ENCODE results near the gene GRWD1. TPM values are rescaled to one million over a fixed set of nuclear protein-coding genes. Genes with fewer than 3 reads are reported as not detected.

Gene GRWD1
- total and polyA plus RNA-seq, 2 of the 8 experiments (the other 6 are each of a cell fraction or from before 2014, with no cell fraction given), result 36.9 to 61.9 TPM

GRCh38 chr19:48483301-48483700 is 37.5 kb downstream of the GRWD1 start:
- Histone ChIP-seq H4K8ac (ENCODE audit: extremely low read depth, insufficient read depth, low read length) (no peak overlapping the region), H2BK12ac (ENCODE audit: low read depth, low read length) (no peak overlapping the region), H3K9me3 (ENCODE audit: insufficient read depth in 2 of 2, low read depth in 1 of 2, low read length in 1 of 2) (no peaks in the 10 kb centered on the region), H3K4me1 (replicated peaks in 1 of 4; ENCODE audit: control insufficient read depth in 3 of 4, insufficient read depth in 4 of 4, low read length in 3 of 4) (peaks cover 0 to 1% (median 0%) of the 10 kb centered on the region in 4 experiments; a peak in 1 of 7 replicates), H2BK120ac (replicated peaks; ENCODE audit: low read depth, low read length) (no peak overlapping the region), H3K4me2 (ENCODE audit: insufficient read depth in 1 of 2, low read depth in 2 of 2, low read length in 2 of 2) (no peak overlapping the region), H3K79me2 (ENCODE audit: control insufficient read depth in 1 of 2, insufficient read depth in 2 of 2, low read length in 2 of 2) (no peaks in the 10 kb centered on the region), H3K14ac (ENCODE audit: insufficient read length) (no peak overlapping the region), H3K79me1 (ENCODE audit: low read depth, low read length) (no peaks in the 10 kb centered on the region; the same call in 1 of the 2 replicates), H3K56ac (replicated peaks; ENCODE audit: insufficient read length, low read depth, low read length) (no peak overlapping the region), H2AK5ac (ENCODE audit: low read depth, low read length) (no peak overlapping the region), H2AFZ (ENCODE audit: low read length) (no peak overlapping the region), H3K23me2 (ENCODE audit: low read depth, low read length) (peaks cover 2% of the 10 kb centered on the region; the same call in 1 of the 2 replicates), H3K23ac (ENCODE audit: insufficient read length) (no peak overlapping the region), H3K4me3 (ENCODE audit: extremely low read depth in 1 of 4, insufficient read depth in 2 of 4, low read depth in 3 of 4, low read length in 4 of 4) (no peak overlapping the region), H2BK20ac (ENCODE audit: low read length) (no peak overlapping the region), H3K27ac (ENCODE audit: low read depth, low read length) (no peak overlapping the region), H3K4ac (replicated peaks; ENCODE audit: insufficient read length, low read depth, low read length) (no peak overlapping the region), H4K5ac (ENCODE audit: insufficient read length, low read depth, low read length) (no peak overlapping the region), H3K9ac (replicated peaks in 1 of 4; ENCODE audit: extremely low read depth in 1 of 4, low read depth in 3 of 4, low read length in 3 of 4) (no peak overlapping the region), H4K91ac (replicated peaks; ENCODE audit: insufficient read length, low read length) (no peak overlapping the region), H3K27me3 (replicated peaks in 1 of 4; ENCODE audit: control insufficient read depth in 3 of 4, extremely low read depth in 1 of 4, insufficient read depth in 3 of 4, low read length in 3 of 4) (peaks cover 0 to 5% (median 3%) of the 10 kb centered on the region in 4 experiments; a peak in 3 of 7 replicates), H3K18ac (ENCODE audit: extremely low read depth, low read length) (no peak overlapping the region), H2BK5ac (ENCODE audit: low read depth, low read length) (no peak overlapping the region), H2BK15ac (ENCODE audit: low read length) (no peak overlapping the region), H3K36me3 (ENCODE audit: control insufficient read depth in 2 of 4, insufficient read depth in 4 of 4, low read length in 3 of 4) (peaks cover 0 to 21% (median 5%) of the 10 kb centered on the region in 4 experiments; a peak in 5 of 8 replicates), H4K20me1 (replicated peaks in 1 of 2; ENCODE audit: control insufficient read depth in 1 of 2, insufficient read depth in 2 of 2, low read length in 2 of 2) (peaks cover 5 to 7% of the 10 kb centered on the region in 2 experiments)
- 100% methylated on average over 1 of the region's 3 CpGs; no CpG with 5 or more reads in 1 of the 2 experiments for WGBS, 2 experiments (ENCODE audit: extremely low coverage in 1 of 2, insufficient coverage in 1 of 2, insufficient read length in 1 of 2, insufficient replicate concordance in 2 of 2, low coverage in 1 of 2, low lambda C conversion rate in 2 of 2, missing lambda C conversion rate in 1 of 2)
- POLR2A ChIA-PET (ENCODE audit: partially characterized antibody), result interaction anchor here (0.8 to 2.2 kb wide), 12 partner anchors 9 to 108 kb away, joined by 3 to 13 read pairs (median 3); no protein-coding TSS in a partner anchor
- FAIRE-seq (no peak), DNase-seq (ENCODE audit: low read depth in 1 of 2, low spot score in 2 of 2) (no peak)
- CTCF ChIA-PET (ENCODE audit: partially characterized antibody), result no interaction called here
- TF ChIP-seq GTF2F1 (IDR thresholded peaks at IDR 0.05; ENCODE audit: borderline replicate concordance, low read depth, low read length) (no peak), RBBP5 (IDR thresholded peaks at IDR 0.05; ENCODE audit: borderline replicate concordance, low read depth, low read length) (no peak), NRF1 (IDR thresholded peaks at IDR 0.05; ENCODE audit: low read depth, low read length) (no peak), CEBPB (IDR thresholded peaks at IDR 0.05; ENCODE audit: low read depth, low read length) (no peak), KDM1A (IDR thresholded peaks at IDR 0.05; ENCODE audit: borderline replicate concordance, low read length) (no peak), SIN3A (conservative IDR thresholded peaks at IDR 0.05 in 1 of 2, IDR thresholded peaks at IDR 0.05 in 1 of 2; ENCODE audit: low read depth in 1 of 2, low read length in 2 of 2) (no peak), KDM5A (IDR thresholded peaks at IDR 0.05; ENCODE audit: low read length) (no peak), SIRT6 (IDR thresholded peaks at IDR 0.05; ENCODE audit: low read length) (no peak), YY1 (IDR thresholded peaks at IDR 0.05; ENCODE audit: low read depth, low read length) (no peak), HDAC2 (IDR thresholded peaks at IDR 0.05; ENCODE audit: borderline replicate concordance in 1 of 2, low read depth in 2 of 2, low read length in 2 of 2) (no peak), ATF3 (IDR thresholded peaks at IDR 0.05; ENCODE audit: insufficient read depth, low read depth, low read length) (no peak), RFX5 (IDR thresholded peaks at IDR 0.05; ENCODE audit: borderline replicate concordance, low read depth, low read length) (no peak), CTBP2 (IDR thresholded peaks at IDR 0.05; ENCODE audit: borderline replicate concordance, insufficient read depth, insufficient read length, low read length) (no peak)
